D341Med (cell line): ENCODE data around the gene NTF3.

Experiments used
- DNase-seq: peaks from one replicate; pipeline ENCODE4 v3.0.0; 2012; ENCODE audit warnings: low spot score

The NTF3 gene

DNA sequence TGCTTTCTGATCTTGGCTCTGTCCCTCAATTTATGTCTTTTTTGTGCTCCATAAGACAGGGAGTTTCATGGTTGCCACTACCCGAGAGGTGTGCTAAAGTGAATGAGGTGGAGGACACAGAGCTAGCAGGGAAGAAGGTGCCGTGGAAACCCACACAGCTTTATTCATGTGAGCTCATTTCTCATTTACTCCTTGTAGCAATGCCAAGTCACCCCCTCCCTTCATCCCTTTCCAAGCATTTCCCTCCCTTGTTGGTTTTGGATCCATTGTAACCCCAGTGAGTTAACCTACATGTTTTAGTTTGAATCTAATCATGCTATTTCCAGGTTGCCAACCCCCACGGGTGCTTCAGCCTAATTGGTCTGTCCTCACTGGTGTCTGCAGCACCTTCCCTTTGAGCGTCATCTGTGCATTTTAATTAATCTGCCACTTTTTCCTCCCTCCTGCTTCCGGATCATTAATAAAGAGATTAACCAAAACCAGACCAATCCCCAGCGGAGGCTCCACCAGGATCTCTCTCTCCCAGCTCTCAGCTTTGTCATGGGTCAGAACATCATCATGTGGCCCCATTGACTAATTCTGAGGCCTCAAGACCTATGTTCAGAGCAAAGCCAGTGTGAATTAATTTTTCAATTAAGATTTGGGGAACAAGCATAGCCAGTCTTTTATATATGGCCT is 56.2 kb downstream of the NTF3 start:
- DNase-seq: peak; percentile 42

DNA sequence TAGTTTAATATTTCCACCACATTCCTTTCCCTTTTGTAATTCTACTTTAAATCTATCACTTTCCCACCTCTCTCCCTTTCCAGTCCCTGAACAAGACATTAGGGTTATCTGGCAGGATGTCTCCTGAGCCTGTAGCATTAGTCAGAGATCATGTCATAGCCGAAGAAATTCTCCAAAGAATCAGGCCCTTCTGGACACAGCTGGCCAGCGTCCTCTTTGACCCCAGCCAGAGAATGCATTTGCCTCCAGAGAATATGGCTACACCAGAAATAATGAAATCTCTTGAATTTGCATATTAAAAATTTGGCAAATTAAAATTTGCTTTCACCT is 56.7 kb downstream of the NTF3 start:
- DNase-seq: no peak

DNA sequence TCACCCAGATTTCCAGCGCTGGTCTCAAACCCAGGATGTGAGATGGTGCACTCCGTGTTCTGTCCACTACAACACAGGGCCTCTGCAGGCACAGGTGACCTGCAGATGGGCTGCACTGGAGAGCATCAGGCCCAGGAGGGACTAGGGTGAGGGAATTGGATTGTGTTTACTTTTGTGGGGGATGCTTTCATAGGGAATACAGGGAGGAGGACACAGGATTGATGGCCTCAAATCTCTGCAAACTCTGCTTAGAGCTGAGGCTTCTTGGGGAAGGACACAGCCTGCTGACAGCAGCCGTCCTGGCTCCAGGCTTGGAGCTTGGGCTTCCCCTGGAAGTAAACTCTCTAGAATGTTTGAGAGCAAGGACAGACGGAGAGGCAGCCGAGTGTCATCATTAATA is 57.1 kb downstream of the NTF3 start:
- DNase-seq: no peak

DNA sequence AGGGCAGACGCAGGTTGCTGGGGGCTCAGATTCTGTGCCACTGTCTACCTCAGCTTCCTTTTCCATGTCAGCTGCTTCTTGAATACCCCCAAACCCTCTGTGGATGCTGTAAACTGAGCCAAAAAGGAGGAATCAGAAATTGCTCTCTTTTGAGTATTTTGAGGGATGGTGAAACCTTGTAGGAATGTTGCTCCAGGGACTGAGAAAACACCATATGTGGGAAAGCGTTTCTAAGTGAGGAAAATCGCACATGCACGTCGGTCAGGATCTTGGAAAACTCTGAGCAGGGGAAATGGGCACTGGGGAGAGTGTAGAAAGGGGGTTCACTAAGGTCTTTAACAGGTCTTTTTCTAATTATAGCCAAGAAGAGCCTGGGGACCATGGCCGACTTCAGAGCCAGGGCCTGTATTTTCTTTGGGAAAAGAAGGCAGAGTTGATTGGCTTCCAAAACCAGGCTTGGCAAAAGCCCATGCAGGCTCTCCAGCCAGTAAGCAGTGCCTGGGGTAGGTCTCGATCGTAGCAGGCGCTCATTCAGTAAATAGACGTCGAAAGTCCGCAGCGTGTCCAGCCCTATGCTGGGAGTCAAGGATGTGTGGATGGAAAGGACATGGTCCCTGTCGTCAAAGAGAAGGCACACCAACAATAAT is 58.0 kb downstream of the NTF3 start:
- DNase-seq: no peak

DNA sequence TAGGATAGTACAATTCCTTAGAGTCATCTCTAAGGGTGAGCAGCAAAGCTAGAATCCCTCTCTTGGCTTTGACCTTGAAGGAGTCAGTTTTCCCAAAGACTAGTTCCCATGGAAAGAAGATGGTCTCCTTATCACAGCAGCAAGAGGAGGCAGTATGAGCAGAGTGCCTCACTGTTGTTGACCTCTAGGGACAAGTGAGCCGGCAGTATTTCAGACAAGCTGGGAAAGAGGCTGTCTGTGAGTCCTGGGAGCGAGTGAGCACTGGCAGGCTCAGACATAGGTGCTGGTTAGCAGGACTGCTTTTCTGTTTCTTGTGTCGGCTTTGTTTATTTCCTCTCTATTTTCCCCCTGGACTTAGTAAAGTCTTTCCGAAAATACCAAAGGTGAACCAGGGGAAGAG is 60.7 kb downstream of the NTF3 start:
- DNase-seq: no peak

DNA sequence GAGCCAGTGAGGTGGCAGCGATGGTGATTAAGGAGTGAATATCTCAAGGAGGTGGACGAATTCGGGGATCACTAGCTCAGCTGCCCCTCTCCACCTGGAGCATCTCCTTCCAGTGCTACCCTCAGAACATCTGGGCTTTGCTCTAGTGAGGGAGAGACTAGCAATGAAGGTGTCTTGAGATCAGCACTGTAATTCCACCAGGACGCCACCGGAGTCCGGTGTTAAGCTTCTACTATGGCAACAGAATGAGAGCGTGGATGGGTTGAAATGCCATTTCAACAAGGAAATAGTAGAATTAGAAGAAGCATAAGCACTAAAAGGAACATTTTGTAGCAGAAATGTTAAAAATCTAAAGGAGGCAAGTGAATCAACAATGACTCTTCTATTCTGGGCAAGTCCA is 61.1 kb downstream of the NTF3 start:
- DNase-seq: no peak

DNA sequence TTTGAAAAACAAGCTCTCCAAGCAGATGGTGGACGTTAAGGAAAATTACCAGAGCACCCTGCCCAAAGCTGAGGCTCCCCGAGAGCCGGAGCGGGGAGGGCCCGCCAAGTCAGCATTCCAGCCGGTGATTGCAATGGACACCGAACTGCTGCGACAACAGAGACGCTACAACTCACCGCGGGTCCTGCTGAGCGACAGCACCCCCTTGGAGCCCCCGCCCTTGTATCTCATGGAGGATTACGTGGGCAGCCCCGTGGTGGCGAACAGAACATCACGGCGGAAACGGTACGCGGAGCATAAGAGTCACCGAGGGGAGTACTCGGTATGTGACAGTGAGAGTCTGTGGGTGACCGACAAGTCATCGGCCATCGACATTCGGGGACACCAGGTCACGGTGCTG is 62.4 kb downstream of the NTF3 start:
- DNase-seq: no peak

DNA sequence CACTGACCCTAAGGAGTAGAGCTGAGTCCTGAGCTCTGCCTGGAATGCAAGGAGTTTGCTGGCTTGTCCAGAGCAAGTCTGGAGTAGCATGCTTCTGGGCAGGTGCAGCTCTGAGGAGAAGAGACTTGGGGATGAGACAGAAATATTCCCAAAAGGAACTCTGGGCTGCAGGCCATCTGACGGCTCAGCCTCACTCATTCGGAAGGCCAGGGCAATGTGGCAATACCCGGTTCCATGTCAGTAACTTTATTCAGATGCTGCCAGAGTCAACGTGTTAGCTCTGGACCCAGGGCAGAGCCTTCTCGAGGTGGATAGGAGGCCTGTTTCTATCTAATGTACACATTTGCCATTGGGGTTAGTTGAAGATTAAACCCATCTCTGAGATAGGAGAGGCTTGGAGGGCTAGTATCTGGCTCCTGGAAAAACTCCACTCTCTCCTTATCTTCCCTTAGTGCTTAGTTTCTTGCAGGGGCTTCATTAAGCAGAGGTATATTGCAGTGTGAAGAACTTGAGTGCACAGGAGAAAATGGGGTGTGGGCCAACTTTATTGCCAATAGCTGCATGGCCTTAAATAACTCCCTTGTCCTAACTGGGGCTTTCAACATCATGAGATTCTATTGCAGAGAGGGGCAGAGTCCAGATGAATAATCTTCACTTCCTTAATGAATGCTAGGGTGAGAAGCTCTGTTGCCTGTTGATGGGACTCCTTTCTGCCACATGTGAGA is 65.6 kb downstream of the NTF3 start:
- no peak for DNase-seq

DNA sequence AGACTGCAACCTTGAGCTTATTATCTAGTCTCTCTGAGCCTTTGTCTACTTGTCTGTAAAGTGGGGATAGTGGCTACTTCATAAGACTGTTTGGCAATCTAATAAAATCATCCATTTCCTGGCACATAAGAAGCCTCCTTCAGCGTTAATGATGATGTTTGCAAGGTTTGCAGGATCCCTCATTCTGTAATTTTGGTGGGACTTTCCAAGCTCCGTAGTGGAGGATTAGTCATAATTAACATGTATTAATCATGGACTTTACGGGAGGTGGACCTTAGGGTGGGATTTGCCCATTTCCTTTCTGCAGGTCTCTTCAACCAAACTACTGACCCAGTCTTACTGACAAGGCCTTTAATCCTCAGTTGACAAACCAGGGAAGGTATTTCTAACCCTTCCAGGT is 66.2 kb downstream of the NTF3 start:
- DNase-seq: no peak

DNA sequence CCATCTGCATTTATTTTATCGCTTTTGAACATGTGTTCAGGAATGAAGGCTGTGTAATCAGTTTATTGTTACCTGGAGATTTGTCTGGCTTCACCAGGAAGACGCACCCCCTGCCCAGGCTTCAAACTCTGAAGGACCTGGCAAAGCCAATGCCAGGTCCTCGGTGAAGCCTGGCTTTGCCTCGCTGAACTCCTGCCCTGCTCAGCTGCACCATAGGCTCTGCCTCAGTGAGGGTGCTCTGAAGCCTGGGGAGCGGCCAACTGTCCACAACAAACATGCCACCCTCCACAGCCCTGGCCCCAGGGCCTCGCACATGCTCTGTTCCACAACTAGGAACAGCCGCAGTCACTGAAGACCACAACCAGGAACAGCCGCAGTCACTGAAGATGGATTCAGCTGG is 66.9 kb downstream of the NTF3 start:
- no peak for DNase-seq

DNA sequence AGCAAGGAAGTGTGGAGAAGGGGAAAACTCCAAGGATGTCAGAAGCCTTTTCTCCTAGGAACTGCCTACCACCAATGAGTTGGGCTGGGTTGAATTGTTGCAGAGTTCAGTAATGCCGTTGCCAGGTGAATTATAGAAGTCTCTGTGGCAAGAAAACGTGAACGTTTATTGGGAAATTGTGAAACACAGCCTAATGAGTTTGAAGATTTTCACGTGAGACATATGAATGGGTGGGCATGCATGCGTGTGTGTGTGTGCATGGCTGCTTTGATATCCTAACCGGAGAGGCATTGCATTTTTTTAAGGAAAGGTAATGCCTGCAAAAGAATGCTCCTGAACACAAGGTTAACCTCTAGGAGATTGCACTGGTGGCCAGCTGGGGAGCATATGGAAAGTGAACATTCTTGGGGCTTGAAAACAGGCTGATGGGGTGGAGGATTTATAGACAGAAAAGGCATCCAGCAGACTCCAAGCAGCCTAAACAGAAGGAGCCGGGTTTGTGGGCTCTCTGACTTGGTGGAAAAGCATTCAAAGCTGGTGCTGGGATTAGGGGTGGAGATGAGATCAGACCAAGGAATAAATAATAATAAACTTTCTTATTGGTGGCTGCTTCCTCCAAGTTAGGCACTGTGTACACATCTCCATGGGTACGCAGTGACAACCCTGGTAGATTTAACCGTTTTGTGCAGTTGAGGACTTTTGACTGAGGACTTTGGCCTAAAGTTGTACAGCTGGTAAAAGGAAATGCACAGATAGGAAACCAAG is 67.8 kb downstream of the NTF3 start:
- no peak for DNase-seq

DNA sequence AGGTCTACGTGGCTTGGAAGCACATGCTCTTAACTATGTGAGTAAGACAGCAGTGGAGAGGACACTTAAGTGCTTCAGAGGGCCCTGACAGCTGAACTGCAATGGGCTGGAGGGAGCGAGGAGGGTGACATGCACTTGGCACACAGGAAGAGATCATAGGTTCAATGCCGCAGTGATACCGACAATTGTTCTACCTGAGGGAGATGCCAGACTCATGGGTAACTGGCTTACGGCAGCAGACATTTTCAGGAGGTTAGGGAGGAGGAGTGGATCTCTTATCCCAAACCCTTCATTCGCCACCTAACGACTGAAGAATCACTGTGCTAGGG is 68.4 kb downstream of the NTF3 start:
- DNase-seq: no peak

DNA sequence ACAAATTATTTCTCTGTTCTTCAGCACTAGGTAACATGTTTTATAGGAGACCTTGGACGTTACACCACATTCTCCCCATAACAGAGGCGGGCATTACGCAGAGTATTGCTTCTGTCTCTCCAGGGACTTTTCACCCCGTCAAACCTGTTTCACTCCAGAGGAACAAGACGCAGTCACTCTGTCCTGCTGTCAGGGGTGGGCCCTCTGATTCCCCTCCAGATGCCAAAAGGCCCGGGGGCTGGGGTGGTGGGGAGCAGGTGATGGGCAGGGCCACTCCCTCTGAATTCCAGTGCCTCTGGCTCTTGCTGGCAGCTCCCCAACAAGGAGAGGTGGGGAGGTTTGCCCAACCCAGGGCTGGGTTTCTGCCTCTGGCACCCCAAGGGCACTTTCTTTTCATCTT is 71.9 kb downstream of the NTF3 start:
- no peak for DNase-seq

DNA sequence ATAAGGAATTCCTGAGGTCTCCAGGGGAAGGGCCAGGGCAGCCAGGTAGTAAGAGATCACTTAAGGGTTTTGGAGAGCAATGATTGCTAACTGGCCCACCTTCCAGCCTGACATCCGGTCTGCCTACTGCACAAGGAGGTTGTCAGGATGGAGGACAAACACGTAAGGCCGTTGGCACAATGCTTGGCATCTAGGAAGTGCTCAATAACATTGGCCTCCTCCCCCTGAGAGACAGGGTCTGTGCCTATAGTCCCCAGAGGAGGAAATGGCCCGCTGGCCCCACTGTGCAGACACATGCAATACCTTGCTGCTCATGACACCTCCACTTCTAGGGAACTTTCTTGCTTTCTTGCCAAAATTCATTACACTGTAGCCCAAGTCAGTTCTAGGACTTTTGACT is 73.2 kb downstream of the NTF3 start:
- no peak for DNase-seq

DNA sequence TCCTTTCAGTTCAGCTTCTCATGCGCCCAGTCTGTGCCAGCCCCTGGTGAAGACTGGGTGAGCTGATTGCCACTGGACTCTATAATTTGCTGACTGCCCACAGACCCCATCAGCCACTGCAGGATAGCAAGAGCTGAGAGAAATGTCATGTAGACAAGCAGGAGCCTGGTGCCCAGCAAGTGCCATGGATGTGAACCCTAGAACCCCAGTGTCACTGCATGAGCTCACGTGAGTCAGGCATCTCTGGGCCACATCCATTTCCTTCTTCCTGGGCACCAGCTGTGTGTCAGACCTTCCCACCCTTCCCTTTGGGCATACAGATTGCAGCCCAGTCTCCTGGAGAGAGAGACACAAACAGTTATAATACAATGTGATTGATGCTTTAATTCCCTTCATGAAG is 73.8 kb downstream of the NTF3 start:
- DNase-seq: no peak

DNA sequence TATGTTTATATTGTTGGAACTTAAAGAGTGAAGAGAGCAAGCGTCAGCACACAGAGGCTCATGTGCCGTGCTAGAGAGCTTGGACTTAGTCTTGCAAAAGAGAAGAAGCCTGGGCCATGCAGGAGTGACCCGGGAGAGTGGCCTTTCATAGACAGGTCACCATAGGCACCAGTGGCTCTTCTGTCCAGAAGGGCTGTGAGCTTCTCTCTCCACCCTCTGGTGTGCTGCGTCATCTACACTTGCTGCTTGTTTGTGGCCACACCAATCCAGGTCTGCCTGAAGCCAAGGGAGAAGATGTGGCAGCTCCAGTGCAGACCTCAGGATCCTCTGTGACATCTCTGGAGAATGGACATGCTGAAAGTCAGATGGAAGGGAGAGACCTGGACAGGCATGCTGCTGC is 74.4 kb downstream of the NTF3 start:
- DNase-seq: no peak

DNA sequence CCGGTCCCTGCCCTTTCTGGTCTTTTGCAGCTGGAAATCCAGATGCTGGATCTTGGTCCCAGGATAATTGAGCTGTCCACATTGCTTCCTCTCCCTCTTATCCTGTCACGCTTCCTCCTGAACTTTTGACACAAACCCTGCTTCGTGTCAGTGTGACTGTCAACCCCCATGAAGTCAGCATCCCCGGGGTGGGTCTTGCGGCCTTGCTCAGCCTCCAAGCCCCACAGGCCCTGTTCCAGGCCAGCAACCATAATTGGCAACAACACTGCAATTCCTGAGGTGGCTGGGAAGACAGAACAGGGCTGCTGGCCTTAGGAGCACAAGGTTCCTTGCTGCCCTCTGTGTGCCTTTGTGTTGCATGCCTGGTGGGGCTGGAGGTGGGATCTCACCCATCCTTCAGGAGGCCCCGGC is 74.9 kb downstream of the NTF3 start:
- DNase-seq: no peak

DNA sequence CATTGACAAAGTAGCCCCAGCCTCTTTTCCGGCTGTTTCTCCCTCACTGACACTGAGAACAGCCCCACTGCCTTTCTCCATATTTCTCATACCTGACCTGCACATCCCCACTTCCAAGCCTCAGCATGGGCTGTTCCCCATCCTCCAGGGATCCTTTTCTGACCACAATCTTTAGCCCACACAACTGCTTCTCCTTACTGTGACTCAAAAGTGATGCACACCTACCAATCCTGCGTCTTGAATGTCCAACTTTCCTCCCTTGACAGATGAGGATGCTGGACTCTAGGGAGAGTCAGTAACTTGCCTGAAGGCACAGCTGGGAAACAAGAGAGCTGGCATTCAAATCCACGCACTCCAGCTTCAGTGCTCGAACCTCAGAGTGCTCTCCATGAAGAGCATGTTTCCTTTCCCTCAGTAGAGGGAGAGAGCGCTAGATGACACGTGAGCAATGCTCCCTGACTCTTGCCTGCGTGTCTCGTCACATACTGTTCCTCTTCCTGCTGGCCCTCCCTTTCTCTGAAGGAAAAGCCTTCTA is 75.6 kb downstream of the NTF3 start:
- DNase-seq: no peak

DNA sequence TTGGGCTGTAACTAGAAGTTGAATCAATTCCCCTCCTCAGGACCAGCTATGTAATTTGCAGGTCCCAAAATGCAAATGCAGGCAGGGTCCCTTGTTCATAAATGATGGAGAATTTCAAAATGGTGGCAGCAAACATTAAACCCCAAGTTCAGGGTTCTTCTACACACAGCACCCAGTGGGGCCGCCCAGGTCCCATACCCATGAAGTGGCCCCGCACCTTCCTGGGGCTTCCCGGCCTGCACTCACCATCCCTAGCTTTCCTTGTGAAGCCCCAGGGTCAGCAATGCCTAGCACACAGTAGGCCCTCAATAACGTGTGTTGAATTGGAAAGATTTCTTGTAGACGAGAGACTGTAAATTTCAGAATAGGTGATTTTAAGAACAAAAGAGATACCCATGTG is 76.0 kb downstream of the NTF3 start:
- DNase-seq: no peak

DNA sequence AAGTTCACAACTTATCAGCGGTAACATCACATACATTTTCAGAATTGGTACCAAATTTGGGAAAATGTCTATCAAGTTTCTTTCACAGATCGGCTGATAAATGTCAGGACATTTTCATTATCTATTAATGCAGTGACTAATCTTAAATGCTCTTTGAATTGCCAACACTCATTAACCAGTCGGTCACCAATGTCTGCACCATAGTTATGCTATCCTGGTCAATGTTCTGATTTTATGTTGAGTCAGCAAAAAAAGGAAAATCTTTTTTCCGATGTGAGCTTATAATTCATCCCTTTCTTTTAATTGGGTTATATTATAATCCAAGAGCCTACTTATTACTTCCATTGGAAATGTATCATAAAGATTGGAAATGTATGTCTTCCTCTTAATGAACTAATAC is 77.2 kb downstream of the NTF3 start:
- no peak for DNase-seq

DNA sequence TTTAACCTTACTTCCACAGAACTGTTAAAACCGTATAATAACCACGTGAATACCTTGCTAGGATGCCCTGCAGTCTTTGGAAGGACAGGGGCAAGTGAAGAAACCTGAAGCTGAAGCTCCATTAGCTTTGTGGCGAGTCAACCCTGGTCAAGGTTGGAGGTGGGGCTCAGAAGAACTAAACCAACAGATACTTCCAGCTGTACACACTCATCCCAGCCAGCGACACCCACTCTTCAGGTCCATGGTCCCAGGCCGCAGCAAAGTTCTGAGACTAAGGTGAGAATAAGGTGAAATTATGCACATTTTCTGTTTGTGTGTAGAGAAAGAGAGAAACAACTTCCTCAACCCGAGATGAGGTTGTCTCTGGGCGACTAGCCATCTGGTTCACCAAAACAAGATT is 77.6 kb downstream of the NTF3 start:
- DNase-seq: no peak

DNA sequence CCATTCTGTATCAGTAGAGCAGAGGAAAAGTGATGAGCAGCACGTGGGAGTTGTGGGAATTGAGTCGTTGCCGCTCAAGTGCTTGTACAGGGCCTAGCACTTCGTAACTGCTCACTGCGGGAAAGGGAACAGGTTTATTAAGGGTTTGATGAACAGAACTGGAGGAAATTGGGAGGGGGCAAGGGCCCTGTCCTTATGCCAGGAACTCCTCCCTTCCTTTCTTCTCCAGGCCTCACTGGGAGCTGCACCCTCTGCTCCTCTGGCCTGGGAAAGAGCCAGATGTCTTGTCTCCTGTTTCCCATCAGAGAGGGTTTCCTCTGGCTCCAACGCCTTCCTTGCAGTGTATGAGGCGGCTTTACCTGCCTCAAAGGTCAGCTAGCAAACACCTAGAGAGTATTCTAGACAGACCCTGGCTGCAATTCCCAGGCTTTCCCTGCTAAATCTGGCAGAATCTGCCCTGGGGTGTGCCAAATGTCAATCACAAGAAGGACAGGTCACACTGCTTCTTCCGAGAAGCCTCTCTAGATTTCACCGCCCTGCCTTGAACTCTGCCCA is 78.4 kb downstream of the NTF3 start:
- no peak for DNase-seq

DNA sequence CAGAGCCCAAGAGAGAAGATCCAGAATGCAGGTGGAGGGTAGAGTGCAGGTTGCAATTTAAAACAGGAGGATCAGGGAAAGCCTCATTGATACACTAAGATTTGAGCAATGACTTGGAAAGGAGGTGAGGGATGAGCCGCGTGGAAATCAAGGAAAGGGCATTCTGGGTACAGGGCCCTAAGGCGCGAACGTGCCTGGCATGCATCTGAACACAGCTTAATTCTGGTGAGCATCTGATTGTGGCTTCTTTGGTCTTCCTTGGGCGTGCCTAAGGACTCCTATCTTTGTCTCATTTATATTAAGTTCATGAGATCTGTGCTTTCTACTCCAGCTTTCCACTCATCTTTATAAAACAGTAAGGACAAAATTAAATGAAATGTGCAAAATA is 79.3 kb downstream of the NTF3 start:
- no peak for DNase-seq
